ENCODE results near the gene FN3KRP. TPM values are rescaled to one million over a fixed set of nuclear protein-coding genes. Genes with fewer than 3 reads are reported as not detected.

The FN3KRP gene
- total RNA-seq = 20.4 TPM
- long read RNA-seq, transcript FN3KRP-201 (6 exons, 1,849 nt) = major isoform, 90 of 105 reads
- long read RNA-seq, partial matches to known transcripts = 2 of 105 reads
- long read RNA-seq, other reads (novel, unspliced or antisense) = 13 of 105 reads

GRCh38 chr17:82716203-82717010 is at the start of gene FN3KRP:
FN3KRP (plus strand) TSS chr17:82716706; CDS start chr17:82716756, 50 bp downstream.
- peak; percentile 96 for DNase-seq (ENCODE audit: low spot score)

- no peak for DNase-seq (ENCODE audit: low spot score)
Measured at GRCh38 chr17:82666931-82667667, 49.4 kb upstream of the FN3KRP start.

GRCh38 chr17:82667668-82668000 is 48.9 kb upstream of the FN3KRP start:
- DNase-seq (ENCODE audit: low spot score) = no peak

GRCh38 chr17:82668024-82668630 is 48.4 kb upstream of the FN3KRP start:
- no peak for DNase-seq (ENCODE audit: low spot score)

- no peak for DNase-seq (ENCODE audit: low spot score)
Measured at GRCh38 chr17:82668631-82669099, 47.8 kb upstream of the FN3KRP start.

GRCh38 chr17:82670661-82671450 is 45.6 kb upstream of the FN3KRP start:
- no peak for DNase-seq (ENCODE audit: low spot score)

- DNase-seq (ENCODE audit: low spot score) = no peak
Measured at GRCh38 chr17:82674656-82675475, 41.6 kb upstream of the FN3KRP start.

GRCh38 chr17:82675476-82676245 is 40.8 kb upstream of the FN3KRP start:
- DNase-seq (ENCODE audit: low spot score) = no peak

GRCh38 chr17:82677353-82677925 is 39.1 kb upstream of the FN3KRP start:
- no peak for DNase-seq (ENCODE audit: low spot score)

- DNase-seq (ENCODE audit: low spot score) = no peak
Measured at GRCh38 chr17:82678265-82678891, 38.1 kb upstream of the FN3KRP start.

- no peak for DNase-seq (ENCODE audit: low spot score)
Measured at GRCh38 chr17:82679586-82680465, 36.7 kb upstream of the FN3KRP start.

GRCh38 chr17:82681547-82681946 is 35.0 kb upstream of the FN3KRP start:
- DNase-seq (ENCODE audit: low spot score) = no peak

- no peak for DNase-seq (ENCODE audit: low spot score)
Measured at GRCh38 chr17:82683534-82683933, 33.0 kb upstream of the FN3KRP start.

GRCh38 chr17:82684228-82684841 is 32.2 kb upstream of the FN3KRP start:
- DNase-seq (ENCODE audit: low spot score) = no peak

GRCh38 chr17:82685291-82685690 is 31.2 kb upstream of the FN3KRP start:
- no peak for DNase-seq (ENCODE audit: low spot score)

GRCh38 chr17:82686366-82687324 is 29.9 kb upstream of the FN3KRP start:
- DNase-seq (ENCODE audit: low spot score) = no peak

Data from mesenteric fat pad (tissue), 1 donor.